GM10847 (cell line): ENCODE measurements around the gene PEPD.

Experiments used
- POLR2A ChIP-seq: IDR thresholded peaks from 2 replicates; pipeline ENCODE4 v1.6.1; 2011; ENCODE audit not compliant: insufficient read length; ENCODE audit errors: extremely low read depth

Gene PEPD

DNA sequence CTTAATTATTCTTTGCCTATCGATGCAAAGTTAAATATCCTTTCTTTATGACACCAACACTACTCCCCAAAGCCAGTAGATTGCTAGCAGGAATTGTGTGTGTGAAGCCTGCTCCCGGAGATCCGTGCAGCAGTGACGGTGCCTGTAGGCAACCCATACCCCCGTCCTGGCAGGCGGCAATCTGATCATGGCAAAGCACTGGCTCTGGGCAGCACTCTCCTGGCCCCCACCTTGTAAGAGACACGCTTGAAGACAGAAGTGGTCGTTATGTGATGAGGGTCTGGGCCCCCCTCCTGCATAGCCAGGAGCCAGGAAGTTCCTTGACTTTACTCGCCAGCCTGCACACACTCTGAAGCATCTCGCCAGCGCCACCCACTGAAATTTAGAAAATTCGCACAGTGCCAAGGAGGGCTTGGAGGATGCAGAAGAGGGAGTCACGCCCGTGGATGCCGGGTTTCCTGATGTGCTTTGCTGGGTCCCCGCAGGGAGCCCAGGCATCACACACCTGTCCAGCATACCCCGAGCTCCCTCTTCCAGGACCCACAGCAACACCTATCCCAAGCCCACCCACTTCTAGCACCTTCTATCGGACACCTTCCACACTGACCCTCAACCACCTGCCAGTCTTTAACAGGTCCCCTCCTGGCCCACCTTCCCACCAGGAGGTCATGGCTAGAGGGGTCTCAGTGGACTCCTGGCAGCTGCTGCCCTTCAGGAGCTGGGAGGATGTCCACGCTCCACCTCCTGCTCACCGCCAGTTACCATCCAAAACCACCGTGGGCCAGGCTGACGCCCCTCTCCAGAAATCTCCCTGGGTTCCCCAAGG, 93.6 kb downstream of the PEPD start:
- no peak for TF ChIP-seq POLR2A

GRCh38 chr19:33426621-33427361, 94.8 kb downstream of the PEPD start:
- no peak for TF ChIP-seq POLR2A

DNA sequence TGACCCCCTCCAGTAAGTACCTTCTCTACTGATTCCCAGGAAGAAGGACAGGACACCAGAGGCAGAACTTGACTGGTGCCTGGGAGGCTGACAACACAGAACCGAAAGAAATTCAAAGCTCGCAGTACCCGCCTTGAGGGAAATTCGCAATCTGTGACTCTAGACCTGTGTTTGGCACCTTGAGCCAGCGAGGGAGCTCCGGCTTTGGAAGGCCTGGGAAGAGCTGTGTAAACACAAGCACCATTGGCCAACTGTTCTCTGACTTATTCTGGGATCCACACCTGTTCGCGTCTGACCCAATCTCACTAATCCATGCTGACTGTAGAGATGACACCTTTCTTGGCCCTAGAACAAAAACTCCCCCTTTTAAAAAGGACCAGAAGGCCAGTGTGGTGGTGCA, 97.4 kb downstream of the PEPD start:
- no peak for TF ChIP-seq POLR2A

- TF ChIP-seq POLR2A: no peak
Measured at GRCh38 chr19:33422369-33423180, 99.0 kb downstream of the PEPD start.

- TF ChIP-seq POLR2A: no peak
Measured at GRCh38 chr19:33421368-33421767, 100.2 kb downstream of the PEPD start.

GRCh38 chr19:33420821-33421220, 100.8 kb downstream of the PEPD start:
- no peak for TF ChIP-seq POLR2A

GRCh38 chr19:33419788-33420130, 101.8 kb downstream of the PEPD start:
- no peak for TF ChIP-seq POLR2A

- TF ChIP-seq POLR2A: no peak
Measured at GRCh38 chr19:33418871-33419787, 102.5 kb downstream of the PEPD start.

- no peak for TF ChIP-seq POLR2A
Measured at GRCh38 chr19:33418461-33418860, 103.1 kb downstream of the PEPD start.

DNA sequence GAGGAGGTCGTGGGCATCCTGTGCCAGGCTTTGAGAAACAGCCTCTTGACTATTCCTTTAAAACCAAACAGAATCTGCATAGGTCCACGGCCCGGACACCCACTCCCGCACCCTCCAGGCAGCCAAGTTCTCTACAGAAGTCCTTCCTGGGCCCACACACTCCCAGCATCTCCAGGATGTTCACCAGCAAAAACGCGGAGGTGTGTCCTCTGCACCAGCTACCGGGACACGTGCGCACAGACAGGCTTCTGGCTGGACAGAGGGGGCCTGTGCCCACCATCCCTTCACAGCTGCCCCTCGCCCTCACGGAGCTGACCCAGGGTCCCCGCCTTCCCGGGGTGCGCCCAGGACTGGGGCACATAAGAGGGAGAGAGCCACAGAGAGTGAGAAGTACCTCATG, 103.8 kb downstream of the PEPD start:
- no peak for TF ChIP-seq POLR2A

GRCh38 chr19:33416307-33417215, 105.0 kb downstream of the PEPD start:
- no peak for TF ChIP-seq POLR2A

- TF ChIP-seq POLR2A: no peak
Measured at GRCh38 chr19:33414667-33415605, 106.7 kb downstream of the PEPD start.
